HepG2 (cell line): Measurements from ENCODE around the gene PTCH1. TPM values are rescaled to one million over a fixed set of nuclear protein-coding genes. Genes with fewer than 3 reads are reported as not detected.

Source experiments
- ATAC-seq: fragments of 200-7000 bp; cut with Tn5 transposase; 3 replicates; pipeline ENCODE4 v1.9.1; 2020; ENCODE audit warnings: mild to moderate bottlenecking, moderate library complexity
- BruUV-seq: library from RNA; stranded (reverse); fragments of 400-500 nt; replicated peaks from 2 replicates; lab custom pipeline; 2021; lab: Mats Ljungman, UMichigan
- CTCF ChIA-PET: fragments of 300-600 bp; formaldehyde crosslinking; extraction: SDS; loops from one replicate; lab custom pipeline; 2021; ENCODE audit warnings: low total read pairs, inconsistent platforms, low intra/inter-chr PET ratio; lab: Yijun Ruan, JAX
- POLR2A ChIA-PET: fragments of 350-600 bp; sonication (Branson Sonifier 250); formaldehyde crosslinking; loops from one replicate; lab custom pipeline; 2020; ENCODE audit warnings: antibody characterized with exemption, inconsistent platforms; lab: Yijun Ruan, JAX
- DNase-seq: peaks from one replicate; pipeline ENCODE4 v3.0.0-alpha.2; 2015; ENCODE audit warnings: low spot score
- FAIRE-seq: peaks from 3 replicates; lab custom pipeline; 2011; peaks lifted over from hg19 to GRCh38; lab: Jason Lieb, UNC
- H2AFZ ChIP-seq: one replicate; pipeline ENCODE4 v1.6.1; 2011; ENCODE audit warnings: low read length, inconsistent platforms
- H3K27ac ChIP-seq: fragments of 300-600 bp; 3 replicates; pipeline ENCODE4 v1.8.0; 2011; ENCODE audit warnings: mixed run types, mild to moderate bottlenecking, mixed read lengths, low read length, inconsistent platforms; ENCODE audit not compliant: insufficient read depth; ENCODE audit errors: extremely low read length
- H3K27me3 ChIP-seq, 2 experiments: fragments of 200-600 bp in 1 of 2; 2 replicates in 1 of 2; 3 replicates in 1 of 2; pipeline versions ENCODE4 v1.6.0 to v1.8.0; 2011; ENCODE audit warnings: low read length in 2 of 2, mild to moderate bottlenecking in 2 of 2, moderate library complexity in 2 of 2, inconsistent platforms in 1 of 2; ENCODE audit not compliant: insufficient read depth in 2 of 2, control insufficient read depth in 1 of 2
- H3K36me3 ChIP-seq, 2 experiments: fragments of 200-600 bp in 1 of 2; replicated peaks in 1 of 2; 2 replicates in 1 of 2; 3 replicates in 1 of 2; pipeline versions ENCODE4 v1.5.1 to v1.8.0; 2011; ENCODE audit warnings: low read length in 2 of 2, inconsistent platforms in 1 of 2; ENCODE audit not compliant: insufficient read depth in 2 of 2, control insufficient read depth in 1 of 2
- H3K4me1 ChIP-seq: 2 replicates; pipeline ENCODE4 v1.5.1; 2012; ENCODE audit warnings: low read length, inconsistent platforms; ENCODE audit not compliant: insufficient read depth
- H3K4me2 ChIP-seq: 2 replicates; pipeline ENCODE4 v1.6.0; 2011; ENCODE audit warnings: low read depth, low read length, inconsistent platforms
- H3K4me3 ChIP-seq, 3 experiments: fragments of 200-600 bp in 1 of 3; sonication (generic), shearing (Covaris generic) in 1 of 3; replicated peaks in 1 of 3; 2 replicates each; pipeline ENCODE4 v1.5.1; 2011 to 2016; ENCODE audit warnings: low read length in 3 of 3, inconsistent platforms in 2 of 3, low read depth in 2 of 3, mild to moderate bottlenecking in 2 of 3, control low read depth in 1 of 3, mixed read lengths in 1 of 3; ENCODE audit not compliant: insufficient read depth in 1 of 3
- H3K79me2 ChIP-seq: one replicate; pipeline ENCODE4 v1.6.1; 2011; ENCODE audit warnings: low read length, inconsistent platforms; ENCODE audit not compliant: insufficient read depth
- H3K9ac ChIP-seq: 2 replicates; pipeline ENCODE4 v1.6.0; 2011; ENCODE audit warnings: mild to moderate bottlenecking, low read depth, low read length, inconsistent platforms; ENCODE audit not compliant: insufficient read depth
- H3K9me3 ChIP-seq: 2 replicates; pipeline ENCODE4 v1.5.1; 2012; ENCODE audit warnings: mild to moderate bottlenecking, low read length
- H4K20me1 ChIP-seq: 2 replicates; pipeline ENCODE4 v1.6.0; 2011; ENCODE audit warnings: inconsistent platforms, mild to moderate bottlenecking, low read length, moderate library complexity; ENCODE audit not compliant: insufficient read depth
- FOXM1 ChIP-seq: sonication (generic); formaldehyde crosslinking; IDR thresholded peaks from 2 replicates; pipeline ENCODE4 v1.5.0; 2020; ENCODE audit warnings: missing genetic modification reagents
- MEIS1 ChIP-seq: sonication (generic); formaldehyde crosslinking; IDR thresholded peaks from 2 replicates; pipeline ENCODE4 v1.9.0; 2021; ENCODE audit warnings: mild to moderate bottlenecking, missing genetic modification reagents, moderate library complexity, borderline replicate concordance
- NFKB2 ChIP-seq: sonication (generic); formaldehyde crosslinking; IDR thresholded peaks from 2 replicates; pipeline ENCODE4 v1.4.0; 2020; ENCODE audit warnings: missing genetic modification reagents, borderline replicate concordance
- PAWR ChIP-seq: sonication (generic); formaldehyde crosslinking; IDR thresholded peaks from 2 replicates; pipeline ENCODE4 v1.4.0; 2020; ENCODE audit warnings: missing genetic modification reagents, mild to moderate bottlenecking, borderline replicate concordance
- PAX8 ChIP-seq: sonication (generic); formaldehyde crosslinking; IDR thresholded peaks from 2 replicates; pipeline ENCODE4 v1.8.0; 2022; ENCODE audit warnings: mild to moderate bottlenecking, missing genetic modification reagents, borderline replicate concordance
- PBX3 ChIP-seq: sonication (generic); formaldehyde crosslinking; IDR thresholded peaks from 2 replicates; pipeline ENCODE4 v1.8.1; 2023; ENCODE audit warnings: missing genetic modification reagents, inconsistent platforms, borderline replicate concordance
- POLR2A ChIP-seq, 2 experiments: IDR thresholded peaks; 2 replicates each; pipeline ENCODE4 v1.6.1; 2011; ENCODE audit warnings: low read depth in 2 of 2, low read length in 2 of 2, mild to moderate bottlenecking in 1 of 2, moderate library complexity in 1 of 2; ENCODE audit not compliant: insufficient read depth in 1 of 2
- PRDM10 ChIP-seq: sonication (generic); formaldehyde crosslinking; IDR thresholded peaks from 2 replicates; pipeline ENCODE4 v1.4.0; 2020; ENCODE audit warnings: low read depth, missing genetic modification reagents
- SAFB2 ChIP-seq: sonication (generic); formaldehyde crosslinking; IDR thresholded peaks from 2 replicates; pipeline ENCODE4 v1.5.1; 2020; ENCODE audit warnings: missing genetic modification reagents, low read depth, mild to moderate bottlenecking, borderline replicate concordance
- ZFYVE20 ChIP-seq: sonication (generic); formaldehyde crosslinking; IDR thresholded peaks from 2 replicates; pipeline ENCODE4 v1.8.0; 2023; ENCODE audit warnings: low read depth, mild to moderate bottlenecking, moderate library complexity, missing genetic modification reagents, borderline replicate concordance
- ZNF552 ChIP-seq: sonication (generic); formaldehyde crosslinking; IDR thresholded peaks from 2 replicates; pipeline ENCODE4 v1.9.0; 2022; ENCODE audit warnings: missing genetic modification reagents, mild to moderate bottlenecking, borderline replicate concordance
- ZNF792 ChIP-seq: IDR thresholded peaks from 2 replicates; pipeline ENCODE4 v1.6.1; 2016
- ZSCAN22 ChIP-seq: sonication (generic); formaldehyde crosslinking; IDR thresholded peaks from 2 replicates; pipeline ENCODE4 v1.4.0; 2020; ENCODE audit warnings: mild to moderate bottlenecking, missing genetic modification reagents
- WGBS: methylation state at CpG from one replicate; pipeline ENCODE4 v1.1.6; 2017; ENCODE audit warnings: low lambda C conversion rate; 5-methylcytosine and 5-hydroxymethylcytosine counted together
- in situ Hi-C: cut with HindIII; loops from 2 replicates; pipeline ENCODE4 v1.10.0; 2017; ENCODE audit warnings: low pct_unique_long_range_greater_than_20kb; ENCODE audit not compliant: extremely low pct_ligation_motif_present
- intact Hi-C: fragments of 100-400 bp; cut with micrococcal nuclease; formaldehyde crosslinking; loops from one replicate; pipeline ENCODE4 v1.10.0; 2022; ENCODE audit not compliant: unreplicated experiment
- polyA plus RNA-seq, 8 experiments: library from polyadenylated mRNA; depleted of rRNA in 3 of 8; stranded (reverse) in 7 of 8; unstranded in 1 of 8; fragments of >200 nt; fragmentation: Illumina TruSeq in 4 of 8; extraction: Trizol in 4 of 8; gene quantifications; 2 replicates each; pipeline versions ENCODE4 v1.2.1 to v1.2.3, GENCODE V29; 2011 to 2016; ENCODE audit warnings: low read depth in 4 of 8, missing spikeins in 1 of 8, mixed read lengths in 1 of 8; ENCODE audit not compliant: insufficient read depth in 1 of 8
- total RNA-seq, 5 experiments: library from RNA; depleted of rRNA; stranded (reverse); fragments of >200 nt; fragmentation: Illumina TruSeq; extraction: Trizol; gene quantifications; 2 replicates each; pipeline ENCODE4 v1.2.3, GENCODE V29; 2016; ENCODE audit warnings: low read depth in 1 of 5

Gene PTCH1
- total and polyA plus RNA-seq, 2 of the 13 experiments (the other 11 are each of a cell fraction or from before 2014, with no cell fraction given): 2.8 to 3.9 TPM

- H3K4me2 ChIP-seq: no peak overlapping the region
- TF ChIP-seq ZNF552 (CRISPR knock-in tag): no peak
- no peak for TF ChIP-seq ZFYVE20 (CRISPR knock-in tag)
- no peak for TF ChIP-seq ZSCAN22 (CRISPR knock-in tag)
- TF ChIP-seq PAX8: no peak
- TF ChIP-seq MEIS1 (CRISPR knock-in tag): no peak
- no peak for TF ChIP-seq PAWR (CRISPR knock-in tag)
- H3K27ac ChIP-seq: no peak overlapping the region
- ATAC-seq (no peak), FAIRE-seq (no peak), DNase-seq (no peak)
- H3K4me3 ChIP-seq: no peak overlapping the region
- H3K9me3 ChIP-seq: no peaks in the 10 kb centered on the region
- ChIA-PET CTCF (no interaction called here), POLR2A (no interaction called here)
- H3K4me1 ChIP-seq: no peaks in the 10 kb centered on the region
- no peaks in the 10 kb centered on the region; the same call in 1 of the 2 replicates for H4K20me1 ChIP-seq
- no TSS peak for BruUV-seq
- H3K36me3 ChIP-seq: peaks cover 23 to 64% of the 10 kb centered on the region in 2 experiments; a peak in 4 of 5 replicates
- no peak overlapping the region for H2AFZ ChIP-seq
- in situ Hi-C loops (no loop called here), intact Hi-C loops (no loop called here)
- no peaks in the 10 kb centered on the region for H3K79me2 ChIP-seq
- no peak overlapping the region for H3K9ac ChIP-seq
- no peaks in the 10 kb centered on the region for H3K27me3 ChIP-seq
- 98% methylated on average over 9 of the region's 9 CpGs for WGBS
These were observed 37.4 kb downstream of the PTCH1 start for GRCh38 chr9:95479330-95479729.

GRCh38 chr9:95478335-95478734, 38.4 kb downstream of the PTCH1 start:
- Histone ChIP-seq H3K27ac (no peak overlapping the region), H3K4me2 (no peak overlapping the region), H3K9ac (no peak overlapping the region), H3K9me3 (no peaks in the 10 kb centered on the region), H4K20me1 (no peaks in the 10 kb centered on the region; the same call in 1 of the 2 replicates), H3K4me3 (no peak overlapping the region), H2AFZ (no peak overlapping the region), H3K4me1 (no peaks in the 10 kb centered on the region), H3K79me2 (no peaks in the 10 kb centered on the region), H3K36me3 (peaks cover 25 to 62% of the 10 kb centered on the region in 2 experiments; a peak in 4 of 5 replicates), H3K27me3 (no peaks in the 10 kb centered on the region)
- DNase-seq (no peak), FAIRE-seq (no peak), ATAC-seq (no peak)
- 98% methylated on average over 5 of the region's 5 CpGs for WGBS
- CTCF ChIA-PET: no interaction called here
- in situ Hi-C loops (no loop called here), intact Hi-C loops (no loop called here)
- BruUV-seq: no TSS peak
- POLR2A ChIA-PET: no interaction called here
- no peak for TF ChIP-seq ZNF792 (CRISPR knock-in tag)
- no peak for TF ChIP-seq POLR2A (IDR thresholded peaks at IDR 0.05; ENCODE audit: insufficient read depth in 1 of 2, low read depth in 2 of 2, low read length in 2 of 2)
- TF ChIP-seq FOXM1 (CRISPR knock-in tag): no peak
- TF ChIP-seq PRDM10 (CRISPR knock-in tag): no peak
- no peak for TF ChIP-seq SAFB2
- TF ChIP-seq NFKB2: no peak
- TF ChIP-seq PBX3 (CRISPR knock-in tag): no peak
- TF ChIP-seq ZNF552 (CRISPR knock-in tag): no peak
